Heart left ventricle (tissue), 13 donors: ENCODE data around the gene GRAP.

Source experiments
- POLR2A ChIP-seq, 2 donors: fragments of 450-650 bp; IDR thresholded peaks; one replicate each; pipeline ENCODE4 v1.6.1; 2017; ENCODE audit warnings: antibody characterized with exemption in 2 of 2, mild to moderate bottlenecking in 2 of 2, moderate library complexity in 2 of 2
- TF ChIP-seq, protein P1 (sequence below), 12 donors: fragments of 200-600 bp; sonication (generic) in 4 of 12; IDR thresholded peaks; one replicate each; pipeline versions ENCODE4 v1.5.0 to v1.8.0; 2018 to 2022; ENCODE audit warnings: antibody characterized with exemption in 12 of 12, mild to moderate bottlenecking in 5 of 12
- donor health status: ischemic (EF 13 %, LVEDD 7.1; RV severe dilation, severe dysfunction).
- donor health status: DM: no; HTN: yes; CAD: no.
- donor health status: DM: no; HTN: no; CAD: no.
- donor health status: ischemic (EF 25% LVEDD 6.9; RV normal size, moderate dysfunction).
- donor health status: ischemic (EF 25% LVEDD 5.7; RV mildly dilated, moderate dysfunction).
- donor health status: ischemic (EF 35%, LVEDD 5.7; RV mildly dilated, moderate dysfunction).
- donor health status: nonischemic (EF 11% LVEDD 7.7; RV severe dilation, severe dysfunction).
- donor health status: DM: yes; HTN: yes; CAD: no.
- donor health status: PGD.
- donor health status: ischemic (EF 29% LVEDD 5.4; RV normal size, mild dysfunction).
- donor health status: nonischemic (EF 23%, LVEDD 6.1; RV moderate dilation, normal function).

DNA sequence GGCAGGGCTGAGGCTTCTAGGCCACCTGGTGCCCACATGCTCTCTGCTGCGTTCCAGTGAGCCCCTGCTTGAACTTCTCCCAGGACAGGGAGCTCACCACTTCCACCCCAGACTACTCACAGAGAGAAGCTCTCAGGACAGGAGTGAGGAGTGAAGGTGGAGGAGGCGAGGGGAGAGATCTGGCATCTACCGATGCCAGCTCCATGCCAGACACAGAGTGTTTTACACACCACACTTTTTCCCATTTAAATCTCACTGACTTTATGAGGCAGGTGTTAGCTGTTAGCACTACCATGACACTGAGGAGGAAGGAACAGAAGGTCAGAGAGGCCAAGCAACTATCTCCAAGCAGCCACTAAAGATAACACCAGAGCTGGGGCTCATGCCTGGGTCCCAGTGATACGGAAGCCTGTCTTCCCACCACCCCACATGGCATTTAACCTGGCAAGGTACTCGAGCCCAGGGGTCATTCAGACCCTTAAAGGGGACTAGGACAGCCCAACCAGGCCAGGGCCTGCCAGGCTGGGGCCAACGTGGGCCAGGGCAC is 49.0 kb downstream of the GRAP start:
- TF ChIP-seq, protein P1, sequence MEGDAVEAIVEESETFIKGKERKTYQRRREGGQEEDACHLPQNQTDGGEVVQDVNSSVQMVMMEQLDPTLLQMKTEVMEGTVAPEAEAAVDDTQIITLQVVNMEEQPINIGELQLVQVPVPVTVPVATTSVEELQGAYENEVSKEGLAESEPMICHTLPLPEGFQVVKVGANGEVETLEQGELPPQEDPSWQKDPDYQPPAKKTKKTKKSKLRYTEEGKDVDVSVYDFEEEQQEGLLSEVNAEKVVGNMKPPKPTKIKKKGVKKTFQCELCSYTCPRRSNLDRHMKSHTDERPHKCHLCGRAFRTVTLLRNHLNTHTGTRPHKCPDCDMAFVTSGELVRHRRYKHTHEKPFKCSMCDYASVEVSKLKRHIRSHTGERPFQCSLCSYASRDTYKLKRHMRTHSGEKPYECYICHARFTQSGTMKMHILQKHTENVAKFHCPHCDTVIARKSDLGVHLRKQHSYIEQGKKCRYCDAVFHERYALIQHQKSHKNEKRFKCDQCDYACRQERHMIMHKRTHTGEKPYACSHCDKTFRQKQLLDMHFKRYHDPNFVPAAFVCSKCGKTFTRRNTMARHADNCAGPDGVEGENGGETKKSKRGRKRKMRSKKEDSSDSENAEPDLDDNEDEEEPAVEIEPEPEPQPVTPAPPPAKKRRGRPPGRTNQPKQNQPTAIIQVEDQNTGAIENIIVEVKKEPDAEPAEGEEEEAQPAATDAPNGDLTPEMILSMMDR (IDR thresholded peaks at IDR 0.05): no peak
- no peak for TF ChIP-seq POLR2A (IDR thresholded peaks at IDR 0.05)
